ENCODE data around the gene USH2A.

The USH2A gene

DNA sequence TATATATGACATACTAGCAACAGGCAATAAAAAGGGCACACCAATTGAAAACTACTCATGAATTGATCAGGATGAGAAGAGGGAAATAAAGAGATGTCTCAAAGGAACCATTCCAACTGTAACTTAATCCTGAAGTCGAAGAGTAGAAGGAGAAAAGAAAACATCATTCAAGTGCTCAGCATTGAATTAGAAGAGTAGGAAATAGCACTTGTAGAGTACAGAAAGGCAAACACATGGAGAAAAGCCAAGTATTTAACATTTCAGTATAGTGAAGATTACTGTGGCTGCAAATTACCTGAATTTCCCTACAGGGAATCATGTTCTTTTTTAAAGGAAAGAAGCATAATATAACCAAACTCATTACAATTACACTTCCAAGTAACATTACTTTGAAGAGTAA is 651.1 kb downstream of the USH2A start:
- DNase-seq: no peak

DNA sequence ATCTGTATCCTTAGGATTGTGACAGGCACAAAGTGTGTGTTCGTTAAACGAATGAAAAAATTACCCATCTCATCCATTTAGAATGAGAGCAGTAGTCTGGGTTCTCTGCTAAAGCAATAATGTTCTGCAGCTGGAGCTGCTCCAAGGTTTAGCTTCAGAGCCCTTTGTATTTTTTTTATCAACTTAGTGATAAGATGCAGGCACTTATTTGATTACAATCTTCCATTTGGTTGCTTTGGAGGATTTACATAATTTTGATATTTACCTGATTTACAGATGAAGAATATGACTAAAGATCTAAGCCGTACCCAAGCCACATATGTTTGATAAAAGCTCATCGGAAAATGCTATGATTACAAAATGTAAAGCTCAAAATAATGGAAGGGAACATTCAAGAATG is 654.9 kb downstream of the USH2A start:
- DNase-seq: no peak

DNA sequence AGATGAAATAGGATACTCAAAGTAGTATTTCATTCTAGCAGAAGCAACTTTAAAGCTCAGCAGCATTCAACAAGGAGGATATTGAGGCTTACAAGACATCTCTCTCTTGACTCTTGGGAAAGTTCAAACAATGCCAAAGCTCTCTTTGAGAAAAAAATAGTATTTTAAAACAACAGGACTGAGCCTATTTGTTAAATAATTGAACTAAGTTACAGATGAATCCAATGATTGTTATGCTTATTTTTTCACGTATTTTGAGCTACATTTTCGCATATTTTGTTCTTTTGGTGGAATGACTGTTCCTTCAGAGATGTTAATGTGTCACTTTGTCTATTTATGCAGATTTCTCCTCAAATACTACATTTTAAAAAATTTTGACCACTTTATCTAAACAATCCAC is 655.5 kb downstream of the USH2A start:
- DNase-seq: no peak

DNA sequence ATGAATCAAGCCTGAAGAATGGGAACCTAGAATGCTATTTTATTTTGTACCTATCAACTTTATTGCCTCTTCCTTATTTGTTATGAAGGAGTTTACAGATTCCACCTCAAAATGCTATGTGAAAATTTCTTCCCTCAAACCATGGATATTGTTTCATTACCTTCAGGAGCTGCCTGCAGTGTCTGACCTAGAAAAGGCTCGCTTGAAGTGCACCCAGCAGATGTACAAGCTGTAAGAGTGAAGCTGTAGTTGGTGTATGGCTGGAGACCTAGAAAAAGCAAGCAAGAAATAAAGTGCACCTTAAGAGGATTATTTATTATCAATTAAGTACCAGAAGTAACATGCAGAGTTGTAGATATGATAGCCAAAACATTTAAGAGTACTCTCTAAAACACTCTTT is 656.7 kb downstream of the USH2A start:
- DNase-seq: no peak

DNA sequence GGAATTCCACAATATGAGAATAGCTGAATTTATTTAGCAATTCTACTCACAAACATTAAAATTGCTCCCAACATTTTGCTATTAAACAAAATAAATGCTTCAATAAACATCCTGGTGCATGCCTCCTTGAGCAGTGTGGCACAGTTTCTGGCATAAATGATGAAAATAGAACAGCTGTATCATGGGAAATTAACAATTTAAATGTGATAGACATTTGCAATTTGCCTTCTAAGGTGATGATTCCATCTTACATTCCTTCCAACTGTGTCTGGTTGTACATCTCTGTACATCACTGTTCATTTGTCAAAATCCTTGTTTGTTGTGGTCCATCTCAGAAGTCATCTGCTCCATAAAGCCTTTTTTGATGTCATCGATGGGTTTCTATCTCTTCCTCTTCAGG is 657.4 kb downstream of the USH2A start:
- DNase-seq: no peak

DNA sequence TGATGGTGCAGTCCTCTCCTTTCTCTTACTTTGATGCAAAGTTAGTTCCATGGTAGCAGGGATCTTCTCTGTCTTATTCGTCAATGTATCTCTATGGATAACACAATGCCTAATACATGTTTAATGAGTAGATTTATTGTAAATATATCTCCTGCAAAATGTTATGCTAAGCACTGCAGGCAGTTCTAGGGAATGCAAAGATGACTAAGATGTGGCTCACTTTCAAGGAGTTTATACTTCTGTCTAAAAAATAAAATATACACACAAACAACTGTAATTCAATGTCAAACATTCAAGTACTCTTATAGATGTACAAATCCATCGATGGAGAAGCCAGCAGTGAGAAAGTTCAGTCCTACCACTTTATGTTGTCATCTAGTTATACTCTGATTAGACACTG is 661.8 kb downstream of the USH2A start:
- DNase-seq: no peak

DNA sequence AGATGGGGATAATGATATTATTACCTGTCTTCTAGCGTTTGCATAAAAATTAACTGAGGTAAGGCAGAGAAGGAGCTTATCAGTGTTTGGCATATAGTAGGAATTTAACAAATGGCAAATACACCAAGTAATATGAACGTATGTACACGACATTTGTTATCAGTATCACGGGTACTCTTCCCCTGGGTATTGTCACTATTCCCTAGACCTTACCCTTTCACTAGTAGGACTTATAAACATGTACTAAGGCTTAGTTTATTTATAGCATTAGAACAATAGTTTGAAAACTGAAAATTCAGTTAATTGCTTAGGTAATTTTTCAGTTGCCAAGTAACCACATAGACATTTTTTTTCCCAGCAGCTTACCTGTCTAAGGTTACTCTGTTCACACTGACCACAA is 669.1 kb downstream of the USH2A start:
- DNase-seq: no peak

DNA sequence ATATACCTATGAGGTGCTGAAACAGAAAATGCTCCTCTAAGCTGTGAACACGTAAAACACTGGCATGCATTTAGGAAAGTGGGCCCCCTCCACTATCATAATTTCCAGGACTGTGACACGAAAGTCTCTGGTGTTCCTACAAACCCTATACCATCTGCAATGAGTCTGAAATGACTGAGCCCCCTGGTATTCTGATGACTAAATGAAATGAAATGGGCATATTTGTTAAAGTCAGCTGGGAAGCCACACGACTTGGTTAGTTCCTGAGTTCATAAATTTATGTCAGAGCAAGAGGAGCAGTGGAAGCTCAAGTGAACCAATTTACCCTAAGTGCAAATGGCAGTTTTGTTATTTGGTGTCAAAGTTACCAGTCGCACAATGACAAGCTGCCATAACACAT is 673.8 kb downstream of the USH2A start:
- no peak for DNase-seq

DNA sequence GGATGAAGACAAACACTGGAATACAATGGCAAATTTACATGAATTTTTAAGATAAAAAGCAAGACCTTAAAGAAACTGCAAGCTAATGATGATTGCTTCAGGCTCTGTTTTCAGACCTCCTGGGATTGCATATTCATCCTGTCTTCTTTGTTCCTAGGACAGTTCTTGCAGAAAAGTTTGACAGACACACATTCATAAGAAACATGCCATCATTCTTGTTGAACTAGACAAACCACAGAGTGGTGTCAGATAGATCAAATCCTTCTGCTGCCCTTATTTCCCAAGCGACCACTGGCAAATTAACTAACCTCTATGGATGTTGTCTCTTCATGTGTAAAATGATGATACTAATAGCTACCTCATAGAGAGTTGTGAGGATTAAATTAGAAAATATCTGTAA is 674.8 kb downstream of the USH2A start:
- no peak for DNase-seq

DNA sequence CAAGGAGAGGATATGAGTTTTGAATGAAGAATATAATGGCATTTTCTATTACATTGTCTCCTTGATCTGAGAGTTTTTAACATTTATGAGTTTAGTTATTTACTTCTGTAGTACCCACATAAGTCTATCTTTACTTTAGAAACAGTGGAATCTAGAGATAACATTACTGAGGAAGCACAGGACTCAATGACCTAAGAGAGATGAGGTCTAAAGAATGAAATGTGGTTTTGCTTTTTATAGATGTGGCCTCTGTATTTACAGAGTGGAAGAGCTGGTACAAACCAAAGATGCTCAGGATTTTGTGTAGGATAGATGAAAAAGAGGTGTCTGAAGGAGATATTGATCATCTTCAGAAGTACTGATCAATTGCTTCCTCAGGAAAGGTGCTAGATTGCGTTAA is 678.8 kb downstream of the USH2A start:
- DNase-seq: no peak

DNA sequence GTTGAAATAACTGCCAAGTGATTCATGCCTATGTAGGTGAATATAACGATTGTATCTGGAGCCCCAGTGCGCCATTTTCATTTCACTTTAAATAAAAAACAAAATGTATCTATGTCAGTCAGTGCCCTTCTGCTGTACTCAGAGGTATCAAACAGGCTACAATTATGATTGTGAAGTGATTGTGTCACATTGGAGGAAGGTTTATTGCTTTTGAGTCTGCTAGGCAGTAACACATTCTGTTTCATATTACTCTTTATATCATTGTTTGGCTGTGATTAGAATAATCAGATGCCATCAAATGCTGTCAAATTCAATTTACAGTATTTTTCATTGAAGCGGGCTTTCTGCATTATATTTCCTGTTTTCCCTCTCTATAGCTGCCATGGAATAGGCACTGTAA is 684.2 kb downstream of the USH2A start:
- DNase-seq: no peak

DNA sequence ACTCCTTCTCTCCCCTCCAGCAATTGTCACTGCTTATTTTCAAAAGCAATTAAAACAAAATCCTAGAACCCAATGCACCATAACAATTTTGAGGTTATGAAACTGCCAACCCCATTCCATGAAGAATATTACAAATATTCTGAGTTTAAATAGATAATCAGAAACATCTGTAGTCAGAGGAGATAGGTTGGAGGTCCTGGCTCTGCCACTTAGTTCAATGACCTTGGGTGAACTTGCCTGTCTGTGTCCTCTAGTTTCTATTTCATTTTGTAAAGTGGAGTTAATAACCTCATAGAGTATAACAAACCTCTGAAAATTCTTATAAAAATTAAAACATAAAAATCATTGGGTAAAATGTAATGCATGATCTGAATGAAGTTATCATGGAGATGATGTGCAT is 691.5 kb downstream of the USH2A start:
- DNase-seq: no peak

DNA sequence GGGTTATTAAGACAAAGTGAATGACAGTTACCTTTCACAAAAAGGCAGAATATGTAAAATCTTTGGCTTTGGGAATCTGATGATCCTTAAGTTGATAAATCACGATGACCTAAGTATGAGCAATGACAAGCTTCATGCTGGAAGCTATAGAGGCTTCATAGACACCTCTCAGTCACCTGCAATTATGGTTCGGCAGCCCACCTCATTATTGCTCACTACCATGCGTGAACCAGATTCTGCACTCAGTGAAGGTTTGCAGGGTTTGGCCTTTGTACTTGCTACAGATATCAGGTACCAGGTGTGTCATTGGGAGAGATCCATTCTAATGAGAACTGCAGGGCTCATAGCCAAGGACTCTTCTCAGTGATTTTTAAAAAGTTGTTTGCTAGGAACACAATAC is 692.6 kb downstream of the USH2A start:
- no peak for DNase-seq

DNA sequence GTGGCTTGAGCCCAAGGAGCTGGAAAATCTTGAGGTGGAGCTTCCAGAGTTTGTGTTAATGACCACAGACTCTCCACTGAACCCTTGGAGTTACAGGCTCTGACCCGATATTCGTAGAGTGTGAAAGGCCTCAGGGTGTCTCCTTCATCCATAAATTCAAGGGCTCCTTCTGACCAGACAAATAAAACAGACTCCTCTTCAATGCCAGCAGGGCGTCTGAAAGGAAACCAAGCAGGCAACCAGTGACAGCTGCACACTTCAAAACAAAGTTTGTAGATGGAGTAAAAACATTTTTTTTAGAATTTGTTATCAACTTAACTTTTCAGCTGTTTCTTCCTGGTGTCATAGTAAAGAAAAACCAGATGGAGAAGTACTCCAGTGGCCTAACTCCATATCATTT is 695.1 kb downstream of the USH2A start:
- no peak for DNase-seq

DNA sequence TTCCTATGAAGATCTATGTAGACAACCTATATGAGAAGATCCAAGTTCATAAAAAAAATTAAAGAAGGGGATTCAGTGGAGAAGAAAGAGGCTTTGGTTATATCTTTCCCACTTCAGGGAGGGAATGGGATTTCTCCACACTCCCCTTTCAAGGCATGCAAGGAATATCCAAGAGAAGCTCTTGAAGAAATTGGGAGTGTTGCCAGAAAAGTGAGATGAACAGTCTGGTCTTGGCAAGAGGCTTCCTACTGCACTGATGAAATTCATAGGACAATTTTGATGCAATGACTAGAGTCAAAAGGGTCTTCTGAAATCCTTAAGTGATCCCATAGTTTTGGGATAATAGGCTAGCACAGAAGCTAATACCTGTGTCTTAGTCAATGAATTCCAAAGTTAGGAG is 703.1 kb downstream of the USH2A start:
- no peak for DNase-seq

DNA sequence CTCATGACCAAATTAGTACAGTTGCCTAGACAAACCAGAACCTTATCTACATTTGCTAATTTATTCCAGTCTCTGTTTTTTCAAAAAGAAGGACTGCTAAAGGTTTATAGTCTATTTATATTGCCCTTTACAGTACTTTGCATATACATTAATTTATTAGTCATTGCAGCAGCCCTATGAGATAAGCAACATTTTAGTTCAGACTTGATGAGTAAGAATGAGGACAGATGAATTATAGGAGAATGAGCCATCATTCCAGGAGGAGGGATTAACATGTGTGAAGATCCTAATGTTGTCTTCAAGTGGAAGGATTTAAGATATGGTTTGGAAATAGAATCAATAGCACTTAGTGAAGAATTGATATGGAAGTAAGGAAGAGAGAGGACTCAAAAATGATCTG is 703.7 kb downstream of the USH2A start:
- no peak for DNase-seq

DNA sequence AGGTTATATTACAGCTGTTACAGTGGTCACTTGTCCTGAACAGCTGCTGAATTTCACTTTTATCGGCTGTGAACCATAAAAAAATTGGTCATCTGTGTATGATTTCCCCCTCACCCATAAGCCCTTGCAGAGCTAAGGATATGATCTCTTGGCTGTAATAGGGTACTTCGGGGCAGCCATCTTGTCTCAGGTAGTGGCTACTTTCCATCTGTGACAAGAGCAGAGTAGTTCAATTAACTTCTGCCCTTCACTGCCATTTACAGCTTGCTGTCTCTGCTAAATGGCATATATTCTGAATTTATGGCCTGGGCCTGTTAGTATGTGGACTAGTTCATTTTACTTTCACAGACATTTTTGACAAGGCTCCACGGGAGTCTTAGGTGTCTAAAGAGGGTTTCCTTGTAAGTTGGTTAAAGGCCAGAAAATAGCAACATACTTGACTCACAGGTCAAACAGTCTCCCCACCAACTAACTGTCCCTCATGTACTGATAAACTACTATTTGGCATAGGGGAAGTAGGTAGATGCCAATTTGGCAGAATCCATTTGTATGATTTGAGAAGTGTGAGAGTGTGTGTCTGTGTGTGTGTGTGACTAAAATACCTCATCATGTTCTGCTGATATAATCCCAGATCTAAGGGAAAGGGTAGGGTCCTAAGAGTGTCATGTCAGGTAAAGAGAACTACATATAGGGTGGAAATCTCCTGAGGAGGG is 704.5 kb downstream of the USH2A start:
- DNase-seq: no peak

DNA sequence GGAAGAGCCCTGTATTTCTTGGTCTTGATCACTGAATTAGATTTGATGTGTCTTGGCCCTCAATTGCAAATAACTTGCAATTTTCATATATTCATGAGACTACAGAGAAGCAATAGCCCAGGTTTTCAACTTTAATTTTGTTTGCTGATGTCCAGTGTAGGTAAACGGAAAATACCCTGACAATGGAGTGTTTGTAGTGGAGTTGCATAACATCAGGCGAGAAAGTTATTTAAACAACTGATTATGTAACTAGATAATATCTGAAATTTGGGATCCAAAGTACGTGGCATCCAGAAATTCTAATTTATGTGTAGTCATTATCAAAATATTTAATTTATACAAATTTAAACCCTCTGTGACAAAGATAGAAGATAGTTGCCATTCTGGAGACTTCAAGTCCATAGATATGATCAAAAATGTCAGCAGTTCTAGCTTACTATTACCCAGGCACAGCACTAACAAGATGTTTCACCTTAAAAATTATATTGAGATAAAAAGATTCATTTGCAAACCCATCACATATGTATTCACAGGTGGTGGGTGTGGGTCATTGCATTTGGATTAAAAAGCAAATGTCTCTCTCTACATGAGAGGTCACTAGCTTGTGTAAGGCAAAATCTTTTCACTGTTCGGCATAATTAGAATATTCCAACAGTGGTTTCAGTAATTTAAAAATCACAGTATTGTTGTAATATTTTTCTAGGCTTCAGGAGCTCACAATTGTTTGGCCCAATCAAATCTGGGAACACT is 705.4 kb downstream of the USH2A start:
- no peak for DNase-seq

DNA sequence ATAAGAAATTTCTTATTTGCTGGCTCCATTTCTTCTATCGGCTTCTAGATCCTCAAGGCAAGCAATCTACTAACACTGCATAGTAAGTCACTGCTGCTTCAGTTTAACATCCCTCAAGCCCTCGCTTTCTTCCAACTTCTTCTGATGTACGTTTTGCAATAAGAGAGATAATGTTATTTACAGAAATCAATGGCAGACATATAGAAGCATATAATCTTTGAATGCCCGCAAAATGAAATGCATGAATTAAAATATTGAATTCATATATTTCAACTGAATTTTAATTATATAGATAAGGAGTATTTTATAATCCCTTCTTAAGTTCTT is 712.4 kb downstream of the USH2A start:
- no peak for DNase-seq

DNA sequence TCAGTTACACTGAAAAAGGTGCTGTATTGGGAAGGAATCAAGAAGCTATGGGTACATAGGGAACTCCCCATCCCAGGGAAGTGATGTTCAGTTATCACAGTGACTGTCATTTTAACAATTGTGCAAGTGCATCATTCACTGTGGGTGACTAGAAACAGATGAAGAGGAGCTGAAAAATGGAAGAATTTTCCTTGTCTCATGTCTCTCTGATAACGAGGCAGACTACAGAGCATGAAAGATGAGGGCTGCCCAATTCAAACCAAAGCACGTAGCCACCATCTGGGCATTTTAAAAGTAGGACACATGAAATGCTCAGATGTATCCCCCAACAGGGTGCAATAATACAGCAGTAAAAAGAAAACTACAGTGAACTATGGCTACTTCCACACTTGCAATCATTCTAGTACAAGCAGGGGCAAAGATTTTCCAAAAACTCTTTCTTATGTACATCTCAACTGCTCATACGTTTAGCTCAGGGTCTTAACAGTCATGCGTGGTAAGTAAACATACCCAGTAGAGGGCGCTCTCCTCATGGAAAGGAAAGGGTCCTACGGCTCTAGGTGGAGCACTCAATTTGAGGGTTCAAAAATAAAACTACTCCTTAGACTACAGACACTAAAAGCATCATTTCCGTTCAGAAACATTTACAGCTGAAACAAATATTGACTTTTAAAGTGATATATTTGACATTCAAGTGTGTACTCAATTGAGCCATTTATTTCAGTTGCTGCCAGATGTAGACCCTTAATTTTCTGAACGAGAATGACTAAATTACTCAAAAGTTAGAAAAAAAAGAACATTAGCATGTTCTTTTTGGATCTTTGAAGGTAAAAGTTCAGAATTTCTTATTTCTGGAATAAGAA is 713.0 kb downstream of the USH2A start:
- DNase-seq: peak; percentile 3

DNA sequence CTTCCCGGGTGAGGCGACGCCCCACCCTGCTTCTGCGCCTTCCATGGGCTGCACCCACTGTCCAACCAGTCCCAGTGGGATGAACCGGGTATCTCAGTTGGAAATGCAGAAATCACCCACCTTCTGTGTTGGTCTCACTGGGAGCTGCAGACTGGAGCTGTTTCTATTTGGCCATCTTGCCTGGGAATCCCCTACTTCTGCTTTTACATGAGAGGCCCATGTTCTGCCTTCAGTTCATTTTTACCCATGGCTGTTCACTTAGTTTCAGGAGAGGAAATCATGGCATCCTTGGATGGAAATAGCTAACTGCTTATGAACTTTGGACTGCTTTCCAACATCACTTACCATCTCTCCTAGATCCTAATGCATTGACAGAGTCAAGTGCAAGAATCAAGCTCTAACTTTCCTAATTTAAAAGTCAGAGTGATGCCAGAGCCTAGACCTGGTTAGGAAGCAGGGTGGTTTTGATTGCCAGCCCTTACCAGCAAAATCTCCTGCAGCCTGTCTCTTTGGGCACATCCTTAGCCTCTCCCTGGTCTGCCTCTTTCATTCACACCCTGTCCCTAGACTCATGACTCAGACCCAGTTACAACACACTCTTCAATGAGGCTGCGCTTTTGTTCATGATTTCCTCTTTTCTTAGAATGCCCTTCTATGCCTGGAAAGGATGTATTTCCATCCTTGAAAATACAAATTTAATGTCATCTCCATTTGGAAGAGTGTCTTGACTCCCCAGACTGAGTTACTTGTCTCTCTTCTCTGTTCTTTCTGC is 719.0 kb downstream of the USH2A start:
- DNase-seq: no peak

DNA sequence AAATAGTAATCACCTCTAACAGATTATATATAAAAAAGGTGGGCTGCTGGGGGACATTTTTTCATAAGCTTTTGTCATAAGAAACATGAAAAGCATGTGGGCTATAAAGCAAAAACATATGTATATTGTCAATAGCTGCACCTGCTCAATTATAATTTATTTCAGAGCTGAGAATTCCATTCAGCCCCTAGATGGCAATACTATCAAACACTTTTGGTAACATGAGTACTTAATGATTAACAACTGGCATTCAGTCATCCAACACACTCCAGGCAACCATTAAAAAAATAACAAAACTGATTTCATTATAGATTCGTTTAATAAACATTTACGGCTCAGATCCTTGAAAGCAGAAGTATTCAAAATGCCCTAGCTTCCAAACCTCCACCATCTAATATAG is 741.0 kb downstream of the USH2A start:
- DNase-seq: no peak

DNA sequence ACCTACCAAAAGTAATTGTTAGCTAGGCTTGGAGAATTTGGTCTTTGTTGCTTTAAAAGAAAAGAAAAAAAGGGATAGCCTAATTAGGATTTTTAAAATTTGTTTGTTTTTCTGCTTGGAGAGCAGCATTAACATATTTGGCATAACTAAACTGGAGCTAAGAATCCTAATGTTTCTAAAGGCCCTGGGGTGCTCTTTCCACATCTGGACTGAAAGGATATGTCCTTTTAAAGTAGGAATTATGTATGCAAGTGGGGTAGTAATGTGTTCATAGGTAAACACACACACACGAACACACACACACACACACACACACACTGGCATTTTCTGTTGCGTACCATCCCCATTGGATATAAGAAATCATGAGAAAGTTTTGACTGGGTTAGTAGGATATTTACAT is 742.2 kb downstream of the USH2A start:
- no peak for DNase-seq

Measured in stimulated activated CD4-positive, alpha-beta T cell treated with anti-CD3 and anti-CD28 coated beads, Interleukin-15, amount 100 ng/mL, for 24 hours (primary cell).